Right lobe of liver (tissue), 4 donors: ENCODE results near the gene SVEP1.

Experiments used
- POLR2A ChIP-seq: fragments of 450-650 bp; IDR thresholded peaks from one replicate; pipeline ENCODE4 v1.6.1; 2017; ENCODE audit warnings: antibody characterized with exemption, mild to moderate bottlenecking
- TF ChIP-seq, protein P1 (sequence below), 4 donors: fragments of 200-600 bp in 3 of 4; fragments of 450-650 bp in 1 of 4; IDR thresholded peaks; one replicate each; pipeline versions ENCODE4 v1.5.1 to v1.8.0; 2016 to 2022; ENCODE audit warnings: antibody characterized with exemption in 4 of 4, mild to moderate bottlenecking in 2 of 4
- donor health status: DM: no; HTN: no; CAD: no.
- donor health status: DM: no; HTN: no; CAD: no.
- donor health status: DM: no; HTN: yes; CAD: no.

DNA sequence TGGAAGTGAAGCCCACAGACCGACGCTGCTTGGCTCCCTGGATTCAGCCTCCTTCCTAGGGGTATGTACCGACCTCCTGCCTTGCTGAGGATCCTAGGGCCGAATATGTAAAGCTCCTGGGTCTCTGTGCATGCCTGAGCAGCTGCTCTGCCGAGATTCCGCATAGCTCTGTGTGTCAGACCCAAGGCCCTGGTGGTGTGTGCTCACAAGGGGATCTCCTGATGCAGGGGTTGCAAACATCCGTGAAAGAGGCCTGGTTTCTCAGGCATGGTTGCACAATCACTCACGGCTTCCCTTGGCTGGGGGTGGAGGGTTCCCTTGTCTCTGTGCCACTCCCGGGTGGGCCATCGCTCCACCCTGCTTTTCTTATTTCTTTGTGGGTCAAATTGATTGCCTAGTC lies 19.9 kb upstream of the SVEP1 start:
- TF ChIP-seq, protein P1, sequence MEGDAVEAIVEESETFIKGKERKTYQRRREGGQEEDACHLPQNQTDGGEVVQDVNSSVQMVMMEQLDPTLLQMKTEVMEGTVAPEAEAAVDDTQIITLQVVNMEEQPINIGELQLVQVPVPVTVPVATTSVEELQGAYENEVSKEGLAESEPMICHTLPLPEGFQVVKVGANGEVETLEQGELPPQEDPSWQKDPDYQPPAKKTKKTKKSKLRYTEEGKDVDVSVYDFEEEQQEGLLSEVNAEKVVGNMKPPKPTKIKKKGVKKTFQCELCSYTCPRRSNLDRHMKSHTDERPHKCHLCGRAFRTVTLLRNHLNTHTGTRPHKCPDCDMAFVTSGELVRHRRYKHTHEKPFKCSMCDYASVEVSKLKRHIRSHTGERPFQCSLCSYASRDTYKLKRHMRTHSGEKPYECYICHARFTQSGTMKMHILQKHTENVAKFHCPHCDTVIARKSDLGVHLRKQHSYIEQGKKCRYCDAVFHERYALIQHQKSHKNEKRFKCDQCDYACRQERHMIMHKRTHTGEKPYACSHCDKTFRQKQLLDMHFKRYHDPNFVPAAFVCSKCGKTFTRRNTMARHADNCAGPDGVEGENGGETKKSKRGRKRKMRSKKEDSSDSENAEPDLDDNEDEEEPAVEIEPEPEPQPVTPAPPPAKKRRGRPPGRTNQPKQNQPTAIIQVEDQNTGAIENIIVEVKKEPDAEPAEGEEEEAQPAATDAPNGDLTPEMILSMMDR (IDR thresholded peaks at IDR 0.05), result no peak
- no peak for TF ChIP-seq POLR2A
